ENCODE results near the gene LHFPL6.

- TF ChIP-seq POLR2AphosphoS5 (IDR thresholded peaks at IDR 0.05; ENCODE audit: low read depth, low read length) (no peak), REST (IDR thresholded peaks at IDR 0.05; ENCODE audit: insufficient read depth in 1 of 2, low read depth in 2 of 2, low read length in 2 of 2) (no peak), SIN3A (IDR thresholded peaks at IDR 0.05; ENCODE audit: borderline replicate concordance, insufficient read depth, low read length) (no peak)
Measured at GRCh38 chr13:39336937-39337336, 266.1 kb downstream of the LHFPL6 start.
